SH-SY5Y (cell line): Measurements from ENCODE around the gene MRPL3.

Source experiments
- GATA2 ChIP-seq: IDR thresholded peaks from 2 replicates; pipeline ENCODE4 v1.6.1; 2011; ENCODE audit warnings: mild to moderate bottlenecking, low read depth, low read length
- GATA3 ChIP-seq: IDR thresholded peaks from 2 replicates; pipeline ENCODE4 v1.6.1; 2011; ENCODE audit warnings: low read depth, mild to moderate bottlenecking, low read length, moderate library complexity

- TF ChIP-seq GATA2 (no peak), GATA3 (no peak)
Measured at GRCh38 chr3:131457220-131457619, 45.6 kb downstream of the MRPL3 start.
